GM23338 (cell line): ENCODE measurements around the gene FIG4.

Experiments used
- CREB1 ChIP-seq: fragments of 250-450 bp; sonication (Bioruptor Pico); IDR thresholded peaks from 2 replicates; pipeline ENCODE4 v1.5.0; 2020; ENCODE audit warnings: low read depth, mild to moderate bottlenecking, moderate library complexity
- CTCF ChIP-seq, 2 experiments: fragments of 200-600 bp in 1 of 2; sonication (generic) in 1 of 2; conservative IDR thresholded peaks; 2 replicates each; pipeline versions ENCODE4 v1.5.1 to v1.6.1; 2016 to 2017; ENCODE audit warnings: antibody characterized with exemption in 2 of 2, low read depth in 2 of 2, mild to moderate bottlenecking in 2 of 2, moderate library complexity in 1 of 2
- ETS1 ChIP-seq: IDR thresholded peaks from 2 replicates; pipeline ENCODE4 v1.6.1; 2016; ENCODE audit warnings: antibody characterized with exemption
- EZH2 ChIP-seq: fragments of 200-600 bp; sonication (generic); IDR thresholded peaks from one replicate; pipeline ENCODE4 v1.8.0; 2017; ENCODE audit warnings: antibody characterized with exemption, mild to moderate bottlenecking, low read depth; ENCODE audit not compliant: unreplicated experiment
- EZH2phosphoT487 ChIP-seq: fragments of 200-600 bp; sonication (generic); IDR thresholded peaks from one replicate; pipeline ENCODE4 v1.8.1; 2018; ENCODE audit warnings: antibody characterized with exemption; ENCODE audit not compliant: unreplicated experiment
- JUNB ChIP-seq: IDR thresholded peaks from one replicate; pipeline ENCODE4 v1.6.1; 2016; ENCODE audit warnings: antibody characterized with exemption; ENCODE audit not compliant: unreplicated experiment
- NANOG ChIP-seq: IDR thresholded peaks from 2 replicates; pipeline ENCODE4 v1.6.1; 2016; ENCODE audit warnings: antibody characterized with exemption, borderline replicate concordance
- POLR2AphosphoS5 ChIP-seq: IDR thresholded peaks from 2 replicates; pipeline ENCODE4 v1.6.1; 2016; ENCODE audit warnings: antibody characterized with exemption, low read depth
- REST ChIP-seq: IDR thresholded peaks from one replicate; pipeline ENCODE4 v1.6.1; 2018; ENCODE audit warnings: antibody characterized with exemption; ENCODE audit not compliant: unreplicated experiment
- STAT1 ChIP-seq: IDR thresholded peaks from one replicate; pipeline ENCODE4 v1.6.1; 2016; ENCODE audit warnings: antibody characterized with exemption; ENCODE audit not compliant: unreplicated experiment
- ZNF114 ChIP-seq: fragments of 250-450 bp; sonication (Bioruptor Pico); IDR thresholded peaks from 2 replicates; pipeline ENCODE4 v1.5.0; 2020; ENCODE audit warnings: mild to moderate bottlenecking, moderate library complexity
- ZNF331 ChIP-seq: fragments of 250-450 bp; sonication (Bioruptor Pico); IDR thresholded peaks from 2 replicates; pipeline ENCODE4 v1.5.0; 2020; ENCODE audit warnings: low read depth, mild to moderate bottlenecking, moderate library complexity
- TF ChIP-seq, protein P1 (sequence below): fragments of 250-450 bp; sonication (Bioruptor Pico); IDR thresholded peaks from 2 replicates; pipeline ENCODE4 v1.5.0; 2020; ENCODE audit warnings: mild to moderate bottlenecking, moderate library complexity

DNA sequence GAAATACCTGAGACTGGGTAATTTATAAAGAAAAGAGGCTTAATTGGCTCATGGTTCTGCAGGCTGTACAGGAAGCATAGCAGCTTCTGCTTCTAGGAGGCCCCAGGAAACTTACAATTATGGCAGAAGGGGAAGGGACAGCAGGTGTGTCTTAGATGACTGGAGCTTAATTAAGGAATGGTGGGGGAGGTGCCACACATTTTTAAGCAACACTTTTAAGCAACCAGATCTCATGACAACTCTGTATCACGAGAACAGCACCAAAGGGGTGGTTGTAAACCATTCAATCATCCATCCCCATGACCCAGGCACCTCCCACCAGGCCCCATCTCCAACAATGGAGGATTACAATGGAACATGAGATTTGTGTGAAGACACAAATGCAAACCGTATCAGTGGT lies 26.9 kb downstream of the FIG4 start:
- TF ChIP-seq CTCF (conservative IDR thresholded peaks at IDR 0.05; ENCODE audit: low read depth in 2 of 2), result no peak
- no peak for TF ChIP-seq REST
- no peak for TF ChIP-seq EZH2
- no peak for TF ChIP-seq POLR2AphosphoS5
- no peak for TF ChIP-seq CREB1 (CRISPR knock-in tag)
- no peak for TF ChIP-seq JUNB
- no peak for TF ChIP-seq NANOG
- no peak for TF ChIP-seq ZNF114 (CRISPR knock-in tag)
- TF ChIP-seq EZH2phosphoT487, result no peak
- TF ChIP-seq, protein P1, sequence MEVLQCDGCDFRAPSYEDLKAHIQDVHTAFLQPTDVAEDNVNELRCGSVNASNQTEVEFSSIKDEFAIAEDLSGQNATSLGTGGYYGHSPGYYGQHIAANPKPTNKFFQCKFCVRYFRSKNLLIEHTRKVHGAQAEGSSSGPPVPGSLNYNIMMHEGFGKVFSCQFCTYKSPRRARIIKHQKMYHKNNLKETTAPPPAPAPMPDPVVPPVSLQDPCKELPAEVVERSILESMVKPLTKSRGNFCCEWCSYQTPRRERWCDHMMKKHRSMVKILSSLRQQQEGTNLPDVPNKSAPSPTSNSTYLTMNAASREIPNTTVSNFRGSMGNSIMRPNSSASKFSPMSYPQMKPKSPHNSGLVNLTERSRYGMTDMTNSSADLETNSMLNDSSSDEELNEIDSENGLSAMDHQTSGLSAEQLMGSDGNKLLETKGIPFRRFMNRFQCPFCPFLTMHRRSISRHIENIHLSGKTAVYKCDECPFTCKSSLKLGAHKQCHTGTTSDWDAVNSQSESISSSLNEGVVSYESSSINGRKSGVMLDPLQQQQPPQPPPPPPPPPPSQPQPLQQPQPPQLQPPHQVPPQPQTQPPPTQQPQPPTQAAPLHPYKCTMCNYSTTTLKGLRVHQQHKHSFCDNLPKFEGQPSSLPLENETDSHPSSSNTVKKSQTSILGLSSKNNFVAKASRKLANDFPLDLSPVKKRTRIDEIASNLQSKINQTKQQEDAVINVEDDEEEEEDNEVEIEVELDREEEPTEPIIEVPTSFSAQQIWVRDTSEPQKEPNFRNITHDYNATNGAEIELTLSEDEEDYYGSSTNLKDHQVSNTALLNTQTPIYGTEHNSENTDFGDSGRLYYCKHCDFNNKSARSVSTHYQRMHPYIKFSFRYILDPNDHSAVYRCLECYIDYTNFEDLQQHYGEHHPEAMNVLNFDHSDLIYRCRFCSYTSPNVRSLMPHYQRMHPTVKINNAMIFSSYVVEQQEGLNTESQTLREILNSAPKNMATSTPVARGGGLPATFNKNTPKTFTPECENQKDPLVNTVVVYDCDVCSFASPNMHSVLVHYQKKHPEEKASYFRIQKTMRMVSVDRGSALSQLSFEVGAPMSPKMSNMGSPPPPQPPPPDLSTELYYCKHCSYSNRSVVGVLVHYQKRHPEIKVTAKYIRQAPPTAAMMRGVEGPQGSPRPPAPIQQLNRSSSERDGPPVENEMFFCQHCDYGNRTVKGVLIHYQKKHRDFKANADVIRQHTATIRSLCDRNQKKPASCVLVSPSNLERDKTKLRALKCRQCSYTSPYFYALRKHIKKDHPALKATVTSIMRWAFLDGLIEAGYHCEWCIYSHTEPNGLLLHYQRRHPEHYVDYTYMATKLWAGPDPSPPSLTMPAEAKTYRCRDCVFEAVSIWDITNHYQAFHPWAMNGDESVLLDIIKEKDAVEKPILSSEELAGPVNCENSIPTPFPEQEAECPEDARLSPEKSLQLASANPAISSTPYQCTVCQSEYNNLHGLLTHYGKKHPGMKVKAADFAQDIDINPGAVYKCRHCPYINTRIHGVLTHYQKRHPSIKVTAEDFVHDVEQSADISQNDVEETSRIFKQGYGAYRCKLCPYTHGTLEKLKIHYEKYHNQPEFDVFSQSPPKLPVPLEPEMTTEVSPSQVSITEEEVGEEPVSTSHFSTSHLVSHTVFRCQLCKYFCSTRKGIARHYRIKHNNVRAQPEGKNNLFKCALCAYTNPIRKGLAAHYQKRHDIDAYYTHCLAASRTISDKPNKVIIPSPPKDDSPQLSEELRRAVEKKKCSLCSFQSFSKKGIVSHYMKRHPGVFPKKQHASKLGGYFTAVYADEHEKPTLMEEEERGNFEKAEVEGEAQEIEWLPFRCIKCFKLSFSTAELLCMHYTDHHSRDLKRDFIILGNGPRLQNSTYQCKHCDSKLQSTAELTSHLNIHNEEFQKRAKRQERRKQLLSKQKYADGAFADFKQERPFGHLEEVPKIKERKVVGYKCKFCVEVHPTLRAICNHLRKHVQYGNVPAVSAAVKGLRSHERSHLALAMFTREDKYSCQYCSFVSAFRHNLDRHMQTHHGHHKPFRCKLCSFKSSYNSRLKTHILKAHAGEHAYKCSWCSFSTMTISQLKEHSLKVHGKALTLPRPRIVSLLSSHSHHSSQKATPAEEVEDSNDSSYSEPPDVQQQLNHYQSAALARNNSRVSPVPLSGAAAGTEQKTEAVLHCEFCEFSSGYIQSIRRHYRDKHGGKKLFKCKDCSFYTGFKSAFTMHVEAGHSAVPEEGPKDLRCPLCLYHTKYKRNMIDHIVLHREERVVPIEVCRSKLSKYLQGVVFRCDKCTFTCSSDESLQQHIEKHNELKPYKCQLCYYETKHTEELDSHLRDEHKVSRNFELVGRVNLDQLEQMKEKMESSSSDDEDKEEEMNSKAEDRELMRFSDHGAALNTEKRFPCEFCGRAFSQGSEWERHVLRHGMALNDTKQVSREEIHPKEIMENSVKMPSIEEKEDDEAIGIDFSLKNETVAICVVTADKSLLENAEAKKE (CRISPR knock-in tag), result no peak
- TF ChIP-seq ETS1, result no peak
- no peak for TF ChIP-seq STAT1
- TF ChIP-seq ZNF331, result no peak
